HepG2 (cell line): Measurements from ENCODE around the gene MSH3.

Experiments used
- CENPT ChIP-seq: sonication (generic); formaldehyde crosslinking; IDR thresholded peaks from 2 replicates; pipeline ENCODE4 v1.8.0; 2022; ENCODE audit warnings: low read depth, mild to moderate bottlenecking, moderate library complexity, missing genetic modification reagents
- EP300 ChIP-seq, 3 experiments: sonication (generic) in 1 of 3; formaldehyde crosslinking in 1 of 3; IDR thresholded peaks; 2 replicates each; pipeline versions ENCODE4 v1.5.1 to v1.6.1; 2011 to 2020; ENCODE audit warnings: low read depth in 2 of 3, low read length in 2 of 3, borderline replicate concordance in 1 of 3, improper control_type of control experiment in 1 of 3, mild to moderate bottlenecking in 1 of 3, missing genetic modification reagents in 1 of 3, moderate library complexity in 1 of 3
- EZH2 ChIP-seq: conservative IDR thresholded peaks from 2 replicates; pipeline ENCODE4 v1.6.1; 2012; ENCODE audit warnings: mild to moderate bottlenecking, low read depth, low read length, moderate library complexity
- HCFC1 ChIP-seq: fragments of 150-350 bp; IDR thresholded peaks from 2 replicates; pipeline ENCODE4 v1.6.1; 2014; ENCODE audit warnings: low read depth, low read length
- HIVEP1 ChIP-seq: sonication (generic); formaldehyde crosslinking; IDR thresholded peaks from 2 replicates; pipeline ENCODE4 v1.4.0; 2020; ENCODE audit warnings: mild to moderate bottlenecking, missing genetic modification reagents
- KDM1A ChIP-seq: IDR thresholded peaks from 2 replicates; pipeline ENCODE4 v1.6.1; 2016; ENCODE audit warnings: missing compliant biosample characterization
- MED13 ChIP-seq: sonication (generic); formaldehyde crosslinking; IDR thresholded peaks from 2 replicates; pipeline ENCODE4 v1.5.0; 2020; ENCODE audit warnings: missing genetic modification reagents
- SAFB2 ChIP-seq: sonication (generic); formaldehyde crosslinking; IDR thresholded peaks from 2 replicates; pipeline ENCODE4 v1.5.1; 2020; ENCODE audit warnings: missing genetic modification reagents, low read depth, mild to moderate bottlenecking, borderline replicate concordance
- TARDBP ChIP-seq: sonication (generic); formaldehyde crosslinking; IDR thresholded peaks from 2 replicates; pipeline ENCODE4 v1.8.0; 2022; ENCODE audit warnings: mild to moderate bottlenecking, missing genetic modification reagents
- TF ChIP-seq, protein P1 (sequence below): sonication (generic); formaldehyde crosslinking; IDR thresholded peaks from 2 replicates; pipeline ENCODE4 v1.5.0; 2020; ENCODE audit warnings: mild to moderate bottlenecking, missing genetic modification reagents, moderate library complexity
- TF ChIP-seq, protein P2 (sequence below): sonication (generic); formaldehyde crosslinking; IDR thresholded peaks from 2 replicates; pipeline ENCODE4 v1.9.0; 2021; ENCODE audit warnings: missing genetic modification reagents, mild to moderate bottlenecking, borderline replicate concordance
- TF ChIP-seq, protein P3 (sequence below): sonication (generic); formaldehyde crosslinking; IDR thresholded peaks from 2 replicates; pipeline ENCODE4 v1.4.0; 2020; ENCODE audit warnings: missing genetic modification reagents
- TF ChIP-seq, protein P4 (sequence below), 2 experiments: IDR thresholded peaks; 2 replicates each; pipeline ENCODE4 v1.6.1; 2011 to 2012; ENCODE audit warnings: low read length in 2 of 2, borderline replicate concordance in 1 of 2, low read depth in 1 of 2, mild to moderate bottlenecking in 1 of 2, moderate library complexity in 1 of 2

DNA sequence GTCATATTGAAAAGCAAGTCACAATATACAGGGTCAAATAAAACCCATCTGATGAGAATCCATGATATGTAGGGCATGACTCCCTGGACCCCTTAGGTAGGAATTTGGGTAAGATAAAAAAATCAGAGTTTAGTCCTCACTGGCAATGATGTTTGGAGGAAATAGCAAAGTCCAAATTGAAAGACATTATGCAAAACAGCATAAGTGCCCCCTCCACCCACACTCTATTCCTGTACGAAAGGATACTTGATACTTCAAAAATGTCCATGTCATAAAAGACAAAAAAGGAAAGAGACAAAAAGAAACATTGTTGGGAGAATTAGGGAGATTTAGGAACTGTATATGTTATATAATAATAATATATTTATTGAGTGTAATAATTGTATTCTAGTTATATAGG, 209.7 kb downstream of the MSH3 start:
- no peak for TF ChIP-seq EP300 (IDR thresholded peaks at IDR 0.05; ENCODE audit: low read depth in 2 of 2, low read length in 2 of 2)
- TF ChIP-seq EP300 (CRISPR knock-in tag; IDR thresholded peaks at IDR 0.05; ENCODE audit: borderline replicate concordance), result no peak
- TF ChIP-seq, protein P1, sequence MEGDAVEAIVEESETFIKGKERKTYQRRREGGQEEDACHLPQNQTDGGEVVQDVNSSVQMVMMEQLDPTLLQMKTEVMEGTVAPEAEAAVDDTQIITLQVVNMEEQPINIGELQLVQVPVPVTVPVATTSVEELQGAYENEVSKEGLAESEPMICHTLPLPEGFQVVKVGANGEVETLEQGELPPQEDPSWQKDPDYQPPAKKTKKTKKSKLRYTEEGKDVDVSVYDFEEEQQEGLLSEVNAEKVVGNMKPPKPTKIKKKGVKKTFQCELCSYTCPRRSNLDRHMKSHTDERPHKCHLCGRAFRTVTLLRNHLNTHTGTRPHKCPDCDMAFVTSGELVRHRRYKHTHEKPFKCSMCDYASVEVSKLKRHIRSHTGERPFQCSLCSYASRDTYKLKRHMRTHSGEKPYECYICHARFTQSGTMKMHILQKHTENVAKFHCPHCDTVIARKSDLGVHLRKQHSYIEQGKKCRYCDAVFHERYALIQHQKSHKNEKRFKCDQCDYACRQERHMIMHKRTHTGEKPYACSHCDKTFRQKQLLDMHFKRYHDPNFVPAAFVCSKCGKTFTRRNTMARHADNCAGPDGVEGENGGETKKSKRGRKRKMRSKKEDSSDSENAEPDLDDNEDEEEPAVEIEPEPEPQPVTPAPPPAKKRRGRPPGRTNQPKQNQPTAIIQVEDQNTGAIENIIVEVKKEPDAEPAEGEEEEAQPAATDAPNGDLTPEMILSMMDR, result no peak
- no peak for TF ChIP-seq TARDBP
- no peak for TF ChIP-seq HIVEP1
- no peak for TF ChIP-seq SAFB2 (CRISPR knock-in tag)
- no peak for TF ChIP-seq KDM1A (CRISPR knock-in tag)
- TF ChIP-seq, protein P2, sequence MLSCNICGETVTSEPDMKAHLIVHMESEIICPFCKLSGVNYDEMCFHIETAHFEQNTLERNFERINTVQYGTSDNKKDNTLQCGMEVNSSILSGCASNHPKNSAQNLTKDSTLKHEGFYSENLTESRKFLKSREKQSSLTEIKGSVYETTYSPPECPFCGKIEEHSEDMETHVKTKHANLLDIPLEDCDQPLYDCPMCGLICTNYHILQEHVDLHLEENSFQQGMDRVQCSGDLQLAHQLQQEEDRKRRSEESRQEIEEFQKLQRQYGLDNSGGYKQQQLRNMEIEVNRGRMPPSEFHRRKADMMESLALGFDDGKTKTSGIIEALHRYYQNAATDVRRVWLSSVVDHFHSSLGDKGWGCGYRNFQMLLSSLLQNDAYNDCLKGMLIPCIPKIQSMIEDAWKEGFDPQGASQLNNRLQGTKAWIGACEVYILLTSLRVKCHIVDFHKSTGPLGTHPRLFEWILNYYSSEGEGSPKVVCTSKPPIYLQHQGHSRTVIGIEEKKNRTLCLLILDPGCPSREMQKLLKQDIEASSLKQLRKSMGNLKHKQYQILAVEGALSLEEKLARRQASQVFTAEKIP, result no peak
- TF ChIP-seq CENPT (CRISPR knock-in tag), result no peak
- TF ChIP-seq, protein P3, sequence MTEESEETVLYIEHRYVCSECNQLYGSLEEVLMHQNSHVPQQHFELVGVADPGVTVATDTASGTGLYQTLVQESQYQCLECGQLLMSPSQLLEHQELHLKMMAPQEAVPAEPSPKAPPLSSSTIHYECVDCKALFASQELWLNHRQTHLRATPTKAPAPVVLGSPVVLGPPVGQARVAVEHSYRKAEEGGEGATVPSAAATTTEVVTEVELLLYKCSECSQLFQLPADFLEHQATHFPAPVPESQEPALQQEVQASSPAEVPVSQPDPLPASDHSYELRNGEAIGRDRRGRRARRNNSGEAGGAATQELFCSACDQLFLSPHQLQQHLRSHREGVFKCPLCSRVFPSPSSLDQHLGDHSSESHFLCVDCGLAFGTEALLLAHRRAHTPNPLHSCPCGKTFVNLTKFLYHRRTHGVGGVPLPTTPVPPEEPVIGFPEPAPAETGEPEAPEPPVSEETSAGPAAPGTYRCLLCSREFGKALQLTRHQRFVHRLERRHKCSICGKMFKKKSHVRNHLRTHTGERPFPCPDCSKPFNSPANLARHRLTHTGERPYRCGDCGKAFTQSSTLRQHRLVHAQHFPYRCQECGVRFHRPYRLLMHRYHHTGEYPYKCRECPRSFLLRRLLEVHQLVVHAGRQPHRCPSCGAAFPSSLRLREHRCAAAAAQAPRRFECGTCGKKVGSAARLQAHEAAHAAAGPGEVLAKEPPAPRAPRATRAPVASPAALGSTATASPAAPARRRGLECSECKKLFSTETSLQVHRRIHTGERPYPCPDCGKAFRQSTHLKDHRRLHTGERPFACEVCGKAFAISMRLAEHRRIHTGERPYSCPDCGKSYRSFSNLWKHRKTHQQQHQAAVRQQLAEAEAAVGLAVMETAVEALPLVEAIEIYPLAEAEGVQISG, result no peak
- no peak for TF ChIP-seq HCFC1
- TF ChIP-seq, protein P4, sequence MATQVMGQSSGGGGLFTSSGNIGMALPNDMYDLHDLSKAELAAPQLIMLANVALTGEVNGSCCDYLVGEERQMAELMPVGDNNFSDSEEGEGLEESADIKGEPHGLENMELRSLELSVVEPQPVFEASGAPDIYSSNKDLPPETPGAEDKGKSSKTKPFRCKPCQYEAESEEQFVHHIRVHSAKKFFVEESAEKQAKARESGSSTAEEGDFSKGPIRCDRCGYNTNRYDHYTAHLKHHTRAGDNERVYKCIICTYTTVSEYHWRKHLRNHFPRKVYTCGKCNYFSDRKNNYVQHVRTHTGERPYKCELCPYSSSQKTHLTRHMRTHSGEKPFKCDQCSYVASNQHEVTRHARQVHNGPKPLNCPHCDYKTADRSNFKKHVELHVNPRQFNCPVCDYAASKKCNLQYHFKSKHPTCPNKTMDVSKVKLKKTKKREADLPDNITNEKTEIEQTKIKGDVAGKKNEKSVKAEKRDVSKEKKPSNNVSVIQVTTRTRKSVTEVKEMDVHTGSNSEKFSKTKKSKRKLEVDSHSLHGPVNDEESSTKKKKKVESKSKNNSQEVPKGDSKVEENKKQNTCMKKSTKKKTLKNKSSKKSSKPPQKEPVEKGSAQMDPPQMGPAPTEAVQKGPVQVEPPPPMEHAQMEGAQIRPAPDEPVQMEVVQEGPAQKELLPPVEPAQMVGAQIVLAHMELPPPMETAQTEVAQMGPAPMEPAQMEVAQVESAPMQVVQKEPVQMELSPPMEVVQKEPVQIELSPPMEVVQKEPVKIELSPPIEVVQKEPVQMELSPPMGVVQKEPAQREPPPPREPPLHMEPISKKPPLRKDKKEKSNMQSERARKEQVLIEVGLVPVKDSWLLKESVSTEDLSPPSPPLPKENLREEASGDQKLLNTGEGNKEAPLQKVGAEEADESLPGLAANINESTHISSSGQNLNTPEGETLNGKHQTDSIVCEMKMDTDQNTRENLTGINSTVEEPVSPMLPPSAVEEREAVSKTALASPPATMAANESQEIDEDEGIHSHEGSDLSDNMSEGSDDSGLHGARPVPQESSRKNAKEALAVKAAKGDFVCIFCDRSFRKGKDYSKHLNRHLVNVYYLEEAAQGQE (IDR thresholded peaks at IDR 0.05; ENCODE audit: borderline replicate concordance in 1 of 2, low read depth in 1 of 2, low read length in 2 of 2), result no peak
- no peak for TF ChIP-seq MED13 (CRISPR knock-in tag)
- TF ChIP-seq EZH2, result no peak
